Neural cell (in vitro differentiated cells): Measurements from ENCODE around the gene IFIH1. TPM values are rescaled to one million over a fixed set of nuclear protein-coding genes. Genes with fewer than 3 reads are reported as not detected.

Source experiments
- H2AFZ ChIP-seq: fragments of 200-600, 300-800 bp; sonication (generic), shearing (Covaris generic); 2 replicates; pipeline ENCODE4 v1.6.0; 2014; ENCODE audit warnings: low read depth, mild to moderate bottlenecking, antibody characterized with exemption, low read length, moderate library complexity
- H3F3A ChIP-seq: fragments of 200-600 bp; shearing (Covaris generic); 2 replicates; pipeline ENCODE4 v1.6.1; 2016; ENCODE audit warnings: mild to moderate bottlenecking, moderate library complexity, mixed read lengths, antibody characterized with exemption, low read length; ENCODE audit not compliant: insufficient read depth, poor library complexity, severe bottlenecking
- H3K27ac ChIP-seq: fragments of 200-600, 300-800 bp; sonication (generic), shearing (Covaris generic); 2 replicates; pipeline ENCODE4 v1.5.1; 2014; ENCODE audit warnings: mild to moderate bottlenecking, low read length, moderate library complexity
- H3K27me3 ChIP-seq: fragments of 300-800, 200-600 bp; sonication (generic), shearing (Covaris generic); 2 replicates; pipeline ENCODE4 v1.6.0; 2014; ENCODE audit warnings: mild to moderate bottlenecking, low read depth, low read length, moderate library complexity; ENCODE audit not compliant: insufficient read depth
- H3K36me3 ChIP-seq: fragments of 300-800, 200-600 bp; sonication (generic), shearing (Covaris generic); 2 replicates; pipeline ENCODE4 v1.5.1; 2014; ENCODE audit warnings: mild to moderate bottlenecking, antibody characterized with exemption, low read length, moderate library complexity; ENCODE audit not compliant: insufficient read depth
- H3K4me2 ChIP-seq: fragments of 300-800, 200-600 bp; sonication (generic), shearing (Covaris generic); 2 replicates; pipeline ENCODE4 v1.6.0; 2014; ENCODE audit warnings: mild to moderate bottlenecking, low read length
- H3K4me3 ChIP-seq: fragments of 300-800, 200-600 bp; sonication (generic), shearing (Covaris generic); 2 replicates; pipeline ENCODE4 v1.5.1; 2014; ENCODE audit warnings: mild to moderate bottlenecking, low read length, moderate library complexity
- H3K79me2 ChIP-seq: fragments of 200-600 bp; shearing (Covaris generic); replicated peaks from 2 replicates; pipeline ENCODE4 v1.6.0; 2014; ENCODE audit warnings: mild to moderate bottlenecking, low read length, moderate library complexity; ENCODE audit not compliant: insufficient read depth
- H3K9ac ChIP-seq: fragments of 300-800, 200-600 bp; sonication (generic), shearing (Covaris generic); 2 replicates; pipeline ENCODE4 v1.6.1; 2016; ENCODE audit warnings: mild to moderate bottlenecking, low read length, mixed read lengths
- H3K9me2 ChIP-seq: fragments of 200-600 bp; shearing (Covaris generic); 2 replicates; pipeline ENCODE4 v1.6.1; 2016; ENCODE audit warnings: mild to moderate bottlenecking, low read length, mixed read lengths; ENCODE audit not compliant: insufficient read depth
- H3K9me3 ChIP-seq: fragments of 200-600, 300-800 bp; sonication (generic), shearing (Covaris generic); 2 replicates; pipeline ENCODE4 v1.6.1; 2016; ENCODE audit warnings: mild to moderate bottlenecking, mixed run types, low read length, moderate library complexity, mixed read lengths
- H4K20me1 ChIP-seq: fragments of 200-600 bp; shearing (Covaris generic); 2 replicates; pipeline ENCODE4 v1.6.1; 2016; ENCODE audit warnings: mild to moderate bottlenecking, mixed run types; ENCODE audit not compliant: insufficient read depth
- EP300 ChIP-seq: fragments of 450-650 bp; conservative IDR thresholded peaks from 2 replicates; pipeline ENCODE4 v1.6.1; 2014; ENCODE audit warnings: antibody characterized with exemption, mild to moderate bottlenecking, moderate library complexity; ENCODE audit not compliant: poor library complexity, severe bottlenecking
- EZH2 ChIP-seq: fragments of 200-600, 300-800 bp; shearing (Covaris generic), sonication (generic); IDR thresholded peaks from 2 replicates; pipeline ENCODE4 v1.6.1; 2014; ENCODE audit warnings: antibody characterized with exemption, low read length, borderline replicate concordance, mild to moderate bottlenecking; ENCODE audit not compliant: insufficient read depth, poor library complexity, severe bottlenecking
- MXI1 ChIP-seq: fragments of 450-650 bp; conservative IDR thresholded peaks from 2 replicates; pipeline ENCODE4 v1.6.1; 2014; ENCODE audit warnings: antibody characterized with exemption, mild to moderate bottlenecking; ENCODE audit not compliant: poor library complexity, severe bottlenecking
- POLR2AphosphoS5 ChIP-seq: IDR thresholded peaks from 2 replicates; pipeline ENCODE4 v1.6.1; 2012
- RAD21 ChIP-seq: fragments of 450-650 bp; conservative IDR thresholded peaks from 2 replicates; pipeline ENCODE4 v1.6.1; 2014; ENCODE audit warnings: antibody characterized with exemption, mild to moderate bottlenecking, moderate library complexity
- REST ChIP-seq: IDR thresholded peaks from 2 replicates; pipeline ENCODE4 v1.6.1; 2012; ENCODE audit warnings: borderline replicate concordance
- SMC3 ChIP-seq: fragments of 450-650 bp; conservative IDR thresholded peaks from 2 replicates; pipeline ENCODE4 v1.6.1; 2014; ENCODE audit warnings: antibody characterized with exemption, mild to moderate bottlenecking, moderate library complexity; ENCODE audit not compliant: poor library complexity
- TAF1 ChIP-seq: IDR thresholded peaks from 2 replicates; pipeline ENCODE4 v1.6.1; 2012; ENCODE audit warnings: low read depth
- polyA plus RNA-seq: library from polyadenylated mRNA; depleted of rRNA; stranded (reverse); fragments of >200 nt; gene quantifications from 2 replicates; pipeline ENCODE4 v1.2.3, GENCODE V29; 2014
- TF ChIP-seq, protein P1 (sequence below): fragments of 450-650 bp; IDR thresholded peaks from 2 replicates; pipeline ENCODE4 v1.5.1; 2014; ENCODE audit warnings: antibody characterized with exemption, mild to moderate bottlenecking, moderate library complexity; ENCODE audit not compliant: poor library complexity, severe bottlenecking

IFIH1 gene
- polyA plus RNA-seq, 1 donor from 2014 or later, result not detected

DNA sequence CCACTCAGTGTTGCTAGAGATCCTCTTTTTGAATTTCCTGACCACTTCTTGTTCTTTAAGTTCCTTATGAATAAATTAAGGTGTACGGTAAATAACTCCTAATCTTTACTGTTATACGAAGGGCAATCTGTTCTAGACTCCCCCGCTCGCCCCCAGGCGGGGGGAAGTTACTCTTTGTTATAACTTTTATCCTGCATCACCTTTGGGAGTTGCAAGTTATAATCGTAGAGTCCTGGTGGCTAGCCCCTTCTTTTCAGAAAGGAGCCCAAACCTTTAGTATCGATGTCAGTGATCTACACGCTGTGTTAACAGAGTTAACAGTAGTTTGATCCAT lies 26.1 kb upstream of the IFIH1 start:
- H2AFZ ChIP-seq, result peak overlapping the region; percentile 54
- no peaks in the 10 kb centered on the region for H3F3A ChIP-seq
- H3K4me2 ChIP-seq, result peak overlapping the region; percentile 71
- no peaks in the 10 kb centered on the region for H3K36me3 ChIP-seq
- H3K9me2 ChIP-seq, result no peaks in the 10 kb centered on the region
- peak overlapping the region; percentile 64 for H3K9ac ChIP-seq
- H3K4me3 ChIP-seq, result peak overlapping the region; percentile 91
- H3K27me3 ChIP-seq, result no peaks in the 10 kb centered on the region
- TF ChIP-seq SMC3 (no peak), RAD21 (no peak), TAF1 (no peak), EP300 (no peak), EZH2 (no peak), REST (no peak), MXI1 (no peak)
- TF ChIP-seq, protein P1, sequence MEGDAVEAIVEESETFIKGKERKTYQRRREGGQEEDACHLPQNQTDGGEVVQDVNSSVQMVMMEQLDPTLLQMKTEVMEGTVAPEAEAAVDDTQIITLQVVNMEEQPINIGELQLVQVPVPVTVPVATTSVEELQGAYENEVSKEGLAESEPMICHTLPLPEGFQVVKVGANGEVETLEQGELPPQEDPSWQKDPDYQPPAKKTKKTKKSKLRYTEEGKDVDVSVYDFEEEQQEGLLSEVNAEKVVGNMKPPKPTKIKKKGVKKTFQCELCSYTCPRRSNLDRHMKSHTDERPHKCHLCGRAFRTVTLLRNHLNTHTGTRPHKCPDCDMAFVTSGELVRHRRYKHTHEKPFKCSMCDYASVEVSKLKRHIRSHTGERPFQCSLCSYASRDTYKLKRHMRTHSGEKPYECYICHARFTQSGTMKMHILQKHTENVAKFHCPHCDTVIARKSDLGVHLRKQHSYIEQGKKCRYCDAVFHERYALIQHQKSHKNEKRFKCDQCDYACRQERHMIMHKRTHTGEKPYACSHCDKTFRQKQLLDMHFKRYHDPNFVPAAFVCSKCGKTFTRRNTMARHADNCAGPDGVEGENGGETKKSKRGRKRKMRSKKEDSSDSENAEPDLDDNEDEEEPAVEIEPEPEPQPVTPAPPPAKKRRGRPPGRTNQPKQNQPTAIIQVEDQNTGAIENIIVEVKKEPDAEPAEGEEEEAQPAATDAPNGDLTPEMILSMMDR, result no peak
- H4K20me1 ChIP-seq, result no peaks in the 10 kb centered on the region
- no peak overlapping the region for H3K27ac ChIP-seq
- H3K79me2 ChIP-seq, result no peaks in the 10 kb centered on the region
- no peaks in the 10 kb centered on the region for H3K9me3 ChIP-seq

DNA sequence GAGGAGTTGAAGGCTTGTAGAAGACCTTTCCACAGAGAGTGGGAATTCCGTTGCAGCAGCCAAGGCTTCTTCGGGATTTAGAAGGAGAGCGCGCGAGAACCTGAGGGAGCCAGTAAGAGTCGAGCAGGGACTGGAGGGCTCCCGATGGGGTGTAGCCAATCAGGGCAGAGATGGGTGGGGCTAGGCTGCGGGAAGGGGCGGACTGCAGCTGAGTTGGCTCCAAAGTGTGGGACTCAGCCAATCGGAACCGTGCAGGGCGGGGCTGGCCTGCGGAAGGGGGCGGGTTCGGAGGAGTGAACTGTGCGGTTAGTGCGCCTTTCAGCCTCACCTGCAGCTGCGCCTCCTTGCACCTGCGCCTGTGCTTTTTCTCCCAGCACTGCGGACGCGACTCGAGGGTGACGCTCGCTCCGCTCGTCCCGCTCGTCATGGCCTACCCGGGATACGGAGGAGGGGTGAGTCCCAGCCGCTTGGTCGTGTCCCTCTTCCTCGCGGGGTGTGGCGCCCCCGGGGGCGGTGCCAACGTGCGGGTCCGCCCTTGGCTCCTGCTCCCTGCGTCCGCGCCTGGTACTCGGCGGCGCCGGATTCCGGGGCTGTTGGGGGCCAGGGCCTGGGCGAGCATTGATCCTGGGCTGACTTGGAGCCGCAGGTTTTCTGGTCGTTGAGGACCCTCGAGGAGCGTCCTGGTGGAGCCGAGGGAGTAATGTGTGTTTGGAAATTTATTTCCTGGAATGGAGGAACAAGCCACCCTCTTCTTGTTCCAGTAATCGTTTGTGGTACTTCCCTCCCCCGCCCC lies 25.5 kb upstream of the IFIH1 start, which contains the start of gene GCA:
TSS of gene GCA (plus strand) at position 309 of the 793 bp plus-strand sequence. CDS start at position 426, 117 bp downstream.
- peak within 1 kb of the TSS; percentile 32 for H3K27ac ChIP-seq

More for the DNA sequence above, 25.5 kb upstream of the IFIH1 start, which contains the start of gene GCA:
- Histone ChIP-seq H3F3A (no peaks in the 10 kb centered on the region), H3K9me2 (no peaks in the 10 kb centered on the region), H3K4me2 (peak within 1 kb of the TSS; percentile 71), H2AFZ (peak within 1 kb of the TSS; percentile 54), H3K4me3 (peak within 1 kb of the TSS; percentile 91), H3K9me3 (no peaks in the 10 kb centered on the region), H3K36me3 (no peaks in the 10 kb centered on the region), H4K20me1 (no peaks in the 10 kb centered on the region), H3K79me2 (no peaks in the 10 kb centered on the region), H3K9ac (peak within 1 kb of the TSS; percentile 64), H3K27me3 (no peaks in the 10 kb centered on the region)
- TF ChIP-seq EP300, result peak; percentile 36
- peak; percentile 87 for TF ChIP-seq MXI1
- TF ChIP-seq REST, result peak; percentile 43
- no peak for TF ChIP-seq EZH2
- TF ChIP-seq, protein P1, result peak; percentile 48
- TF ChIP-seq POLR2AphosphoS5, result peak; percentile 70
- no peak for TF ChIP-seq TAF1
- TF ChIP-seq SMC3, result peak; percentile 57
- TF ChIP-seq RAD21, result peak; percentile 60
